Measurements from ENCODE around the gene KCNT2. TPM values are rescaled to one million over a fixed set of nuclear protein-coding genes. Genes with fewer than 3 reads are reported as not detected.

KCNT2 gene
- total RNA-seq, 2 experiments from 2014 or later, result not detected

GRCh38 chr1:196567238-196567637 is 41.0 kb downstream of the KCNT2 start:
- Mint-ChIP-seq H3K27me3 (no peaks in the 10 kb centered on the region), H3K9me3 (no peaks in the 10 kb centered on the region), H3K4me3 (no peak overlapping the region), H3K27ac (no peak overlapping the region), H3K36me3 (ENCODE audit: low read depth) (no peaks in the 10 kb centered on the region), H3K4me1 (no peaks in the 10 kb centered on the region)
- CTCF ChIA-PET, result no interaction called here
- POLR2A ChIA-PET, result no interaction called here
- no peak for DNase-seq

GRCh38 chr1:196563768-196564167 is 44.5 kb downstream of the KCNT2 start:
- CTCF ChIA-PET, result no interaction called here
- H3K4me1 Mint-ChIP-seq, result no peaks in the 10 kb centered on the region
- H3K4me3 Mint-ChIP-seq, result no peak overlapping the region
- POLR2A ChIA-PET, result no interaction called here
- DNase-seq, result no peak
- H3K27me3 Mint-ChIP-seq, result no peaks in the 10 kb centered on the region
- H3K27ac Mint-ChIP-seq, result no peak overlapping the region
- H3K36me3 Mint-ChIP-seq (ENCODE audit: low read depth), result no peaks in the 10 kb centered on the region
- no peaks in the 10 kb centered on the region for H3K9me3 Mint-ChIP-seq

GRCh38 chr1:196559314-196559713 is 48.9 kb downstream of the KCNT2 start:
- Mint-ChIP-seq H3K9me3 (no peaks in the 10 kb centered on the region), H3K4me3 (no peak overlapping the region), H3K4me1 (no peaks in the 10 kb centered on the region), H3K27me3 (no peaks in the 10 kb centered on the region), H3K27ac (no peak overlapping the region), H3K36me3 (ENCODE audit: low read depth) (no peaks in the 10 kb centered on the region)
- POLR2A ChIA-PET, result no interaction called here
- DNase-seq, result no peak
- CTCF ChIA-PET, result no interaction called here

- Mint-ChIP-seq H3K4me1 (no peaks in the 10 kb centered on the region), H3K9me3 (peaks cover 2% of the 10 kb centered on the region), H3K36me3 (ENCODE audit: low read depth) (no peaks in the 10 kb centered on the region), H3K27ac (no peak overlapping the region), H3K27me3 (no peaks in the 10 kb centered on the region), H3K4me3 (no peak overlapping the region)
- ChIA-PET CTCF (no interaction called here), POLR2A (no interaction called here)
- no peak for DNase-seq
Observed at GRCh38 chr1:196558411-196558810, 49.8 kb downstream of the KCNT2 start.

- no peaks in the 10 kb centered on the region for H3K4me1 Mint-ChIP-seq
- ChIA-PET POLR2A (no interaction called here), CTCF (no interaction called here)
- peaks cover 2% of the 10 kb centered on the region for H3K9me3 Mint-ChIP-seq
- H3K4me3 Mint-ChIP-seq, result no peak overlapping the region
- H3K27me3 Mint-ChIP-seq, result no peaks in the 10 kb centered on the region
- DNase-seq, result no peak
- no peak overlapping the region for H3K27ac Mint-ChIP-seq
- no peaks in the 10 kb centered on the region for H3K36me3 Mint-ChIP-seq (ENCODE audit: low read depth)
Observed at GRCh38 chr1:196557797-196558196, 50.4 kb downstream of the KCNT2 start.

- Mint-ChIP-seq H3K4me3 (no peak overlapping the region), H3K27me3 (no peaks in the 10 kb centered on the region)
- CTCF ChIA-PET, result no interaction called here
Observed at GRCh38 chr1:196550731-196551130, 57.5 kb downstream of the KCNT2 start.

GRCh38 chr1:196546272-196547111 is 61.7 kb downstream of the KCNT2 start:
- H3K4me1 Mint-ChIP-seq, result no peaks in the 10 kb centered on the region
- no peaks in the 10 kb centered on the region for H3K9me3 Mint-ChIP-seq
- H3K27ac Mint-ChIP-seq, result no peak overlapping the region
- H3K36me3 Mint-ChIP-seq (ENCODE audit: low read depth), result no peaks in the 10 kb centered on the region
- H3K4me3 Mint-ChIP-seq, result no peak overlapping the region
- ChIA-PET CTCF (no interaction called here), POLR2A (no interaction called here)
- no peaks in the 10 kb centered on the region for H3K27me3 Mint-ChIP-seq
- no peak for DNase-seq

More at GRCh38 chr1:196550731-196551130, 57.5 kb downstream of the KCNT2 start:
- no peaks in the 10 kb centered on the region for H3K36me3 Mint-ChIP-seq (ENCODE audit: low read depth)
- H3K27ac Mint-ChIP-seq, result no peak overlapping the region
- H3K4me1 Mint-ChIP-seq, result no peaks in the 10 kb centered on the region
- H3K9me3 Mint-ChIP-seq, result peaks cover 2% of the 10 kb centered on the region
- POLR2A ChIA-PET, result no interaction called here
- DNase-seq, result no peak

GRCh38 chr1:196545222-196545621 is 63.0 kb downstream of the KCNT2 start:
- H3K4me3 Mint-ChIP-seq, result no peak overlapping the region
- no peaks in the 10 kb centered on the region for H3K27me3 Mint-ChIP-seq
- H3K9me3 Mint-ChIP-seq, result no peaks in the 10 kb centered on the region
- POLR2A ChIA-PET, result no interaction called here
- no peaks in the 10 kb centered on the region for H3K4me1 Mint-ChIP-seq
- CTCF ChIA-PET, result no interaction called here
- no peak overlapping the region for H3K27ac Mint-ChIP-seq
- H3K36me3 Mint-ChIP-seq (ENCODE audit: low read depth), result no peaks in the 10 kb centered on the region
- no peak for DNase-seq

- H3K36me3 Mint-ChIP-seq (ENCODE audit: low read depth), result no peaks in the 10 kb centered on the region
Observed at GRCh38 chr1:196544617-196545016, 63.6 kb downstream of the KCNT2 start.

GRCh38 chr1:196543833-196544232 is 64.4 kb downstream of the KCNT2 start:
- Mint-ChIP-seq H3K9me3 (no peaks in the 10 kb centered on the region), H3K4me3 (no peak overlapping the region), H3K4me1 (no peaks in the 10 kb centered on the region), H3K36me3 (ENCODE audit: low read depth) (no peaks in the 10 kb centered on the region), H3K27me3 (no peaks in the 10 kb centered on the region), H3K27ac (no peak overlapping the region)
- ChIA-PET POLR2A (no interaction called here), CTCF (no interaction called here)
- no peak for DNase-seq

More at GRCh38 chr1:196544617-196545016, 63.6 kb downstream of the KCNT2 start:
- Mint-ChIP-seq H3K4me3 (no peak overlapping the region), H3K9me3 (no peaks in the 10 kb centered on the region), H3K4me1 (no peaks in the 10 kb centered on the region), H3K27ac (no peak overlapping the region), H3K27me3 (no peaks in the 10 kb centered on the region)
- ChIA-PET POLR2A (no interaction called here), CTCF (no interaction called here)
- DNase-seq, result no peak

GRCh38 chr1:196538473-196538872 is 69.8 kb downstream of the KCNT2 start:
- POLR2A ChIA-PET, result no interaction called here
- CTCF ChIA-PET, result no interaction called here
- no peak overlapping the region for H3K4me3 Mint-ChIP-seq

GRCh38 chr1:196535727-196536126 is 72.5 kb downstream of the KCNT2 start:
- no peak overlapping the region for H3K27ac Mint-ChIP-seq
- ChIA-PET POLR2A (no interaction called here), CTCF (no interaction called here)
- H3K36me3 Mint-ChIP-seq (ENCODE audit: low read depth), result no peaks in the 10 kb centered on the region
- H3K27me3 Mint-ChIP-seq, result no peaks in the 10 kb centered on the region
- H3K4me1 Mint-ChIP-seq, result no peaks in the 10 kb centered on the region
- peaks cover 12% of the 10 kb centered on the region for H3K9me3 Mint-ChIP-seq
- DNase-seq, result no peak
- no peak overlapping the region for H3K4me3 Mint-ChIP-seq

More at GRCh38 chr1:196538473-196538872, 69.8 kb downstream of the KCNT2 start:
- DNase-seq, result no peak
- H3K27me3 Mint-ChIP-seq, result no peaks in the 10 kb centered on the region
- no peak overlapping the region for H3K27ac Mint-ChIP-seq
- no peaks in the 10 kb centered on the region for H3K36me3 Mint-ChIP-seq (ENCODE audit: low read depth)
- no peaks in the 10 kb centered on the region for H3K4me1 Mint-ChIP-seq
- H3K9me3 Mint-ChIP-seq, result peaks cover 12% of the 10 kb centered on the region

GRCh38 chr1:196531737-196532524 is 76.3 kb downstream of the KCNT2 start:
- no peaks in the 10 kb centered on the region for H3K36me3 Mint-ChIP-seq (ENCODE audit: low read depth)
- DNase-seq, result no peak
- H3K27ac Mint-ChIP-seq, result no peak overlapping the region
- ChIA-PET CTCF (no interaction called here), POLR2A (no interaction called here)
- no peak overlapping the region for H3K4me3 Mint-ChIP-seq
- no peaks in the 10 kb centered on the region for H3K4me1 Mint-ChIP-seq
- no peaks in the 10 kb centered on the region for H3K27me3 Mint-ChIP-seq
- peaks cover 12% of the 10 kb centered on the region for H3K9me3 Mint-ChIP-seq

GRCh38 chr1:196527919-196528318 is 80.3 kb downstream of the KCNT2 start:
- POLR2A ChIA-PET, result no interaction called here
- no peak for DNase-seq
- Mint-ChIP-seq H3K4me3 (no peak overlapping the region), H3K27ac (no peak overlapping the region), H3K9me3 (no peaks in the 10 kb centered on the region), H3K36me3 (ENCODE audit: low read depth) (no peaks in the 10 kb centered on the region), H3K27me3 (no peaks in the 10 kb centered on the region), H3K4me1 (no peaks in the 10 kb centered on the region)
- CTCF ChIA-PET, result no interaction called here
